Prostate gland (tissue), 2 donors: Measurements from ENCODE around the gene FAM20A. TPM values are rescaled to one million over a fixed set of nuclear protein-coding genes. Genes with fewer than 3 reads are reported as not detected.

Experiments used
- DNase-seq: peaks from one replicate; pipeline ENCODE4 v3.0.0-alpha.2; 2019; ENCODE audit warnings: low spot score
- H3K27ac ChIP-seq, 2 donors: fragments of 200-600 bp; sonication (generic); 2 replicates each; pipeline ENCODE4 v1.5.1; 2017 to 2019
- H3K27me3 ChIP-seq: fragments of 200-600 bp; sonication (generic); replicated peaks from 2 replicates; pipeline ENCODE4 v1.5.1; 2019; ENCODE audit not compliant: insufficient read depth
- H3K36me3 ChIP-seq, 2 donors: fragments of 200-600 bp; sonication (generic); 1 replicate in 1 of 2; 2 replicates in 1 of 2; pipeline versions ENCODE4 v1.5.1 to v1.8.1; 2017 to 2019
- H3K4me1 ChIP-seq: fragments of 200-600 bp; sonication (generic); replicated peaks from 2 replicates; pipeline ENCODE4 v1.5.1; 2019
- H3K4me3 ChIP-seq, 2 donors: fragments of 200-600 bp; sonication (generic); 2 replicates each; pipeline ENCODE4 v1.5.1; 2017 to 2019
- H3K9me3 ChIP-seq: fragments of 200-600 bp; sonication (generic); 2 replicates; pipeline ENCODE4 v1.5.1; 2017
- POLR2A ChIP-seq: fragments of 450-650 bp; IDR thresholded peaks from one replicate; pipeline ENCODE4 v1.6.1; 2016; ENCODE audit warnings: antibody characterized with exemption, mild to moderate bottlenecking
- POLR2AphosphoS5 ChIP-seq: sonication (generic); formaldehyde crosslinking; IDR thresholded peaks from one replicate; pipeline ENCODE4 v1.6.1; 2017; ENCODE audit warnings: antibody characterized with exemption
- WGBS: methylation state at CpG from one replicate; pipeline ENCODE4 v1.1.5; 2018; 5-methylcytosine and 5-hydroxymethylcytosine counted together
- intact Hi-C: fragments of 100-400 bp; cut with DNase I; formaldehyde crosslinking; loops from one replicate; pipeline ENCODE4 v1.14.2; 2022
- total RNA-seq, 2 donors: library from RNA; depleted of rRNA; stranded (reverse); fragments of >200 nt; gene quantifications; one replicate each; pipeline ENCODE4 v1.1.0, GENCODE V29; 2016
- TF ChIP-seq, protein P1 (sequence below), 4 experiments: fragments of 200-600 bp in 2 of 4; fragments of 450-650 bp in 2 of 4; sonication (generic) in 2 of 4; IDR thresholded peaks; 1 replicate in 3 of 4; 2 replicates in 1 of 4; pipeline ENCODE4 v1.5.1; 2016 to 2019; ENCODE audit warnings: antibody characterized with exemption in 4 of 4, mild to moderate bottlenecking in 2 of 4, moderate library complexity in 2 of 4

FAM20A gene
- total RNA-seq, 2 donors from 2014 or later = 0.14 to 47.7 TPM

DNA sequence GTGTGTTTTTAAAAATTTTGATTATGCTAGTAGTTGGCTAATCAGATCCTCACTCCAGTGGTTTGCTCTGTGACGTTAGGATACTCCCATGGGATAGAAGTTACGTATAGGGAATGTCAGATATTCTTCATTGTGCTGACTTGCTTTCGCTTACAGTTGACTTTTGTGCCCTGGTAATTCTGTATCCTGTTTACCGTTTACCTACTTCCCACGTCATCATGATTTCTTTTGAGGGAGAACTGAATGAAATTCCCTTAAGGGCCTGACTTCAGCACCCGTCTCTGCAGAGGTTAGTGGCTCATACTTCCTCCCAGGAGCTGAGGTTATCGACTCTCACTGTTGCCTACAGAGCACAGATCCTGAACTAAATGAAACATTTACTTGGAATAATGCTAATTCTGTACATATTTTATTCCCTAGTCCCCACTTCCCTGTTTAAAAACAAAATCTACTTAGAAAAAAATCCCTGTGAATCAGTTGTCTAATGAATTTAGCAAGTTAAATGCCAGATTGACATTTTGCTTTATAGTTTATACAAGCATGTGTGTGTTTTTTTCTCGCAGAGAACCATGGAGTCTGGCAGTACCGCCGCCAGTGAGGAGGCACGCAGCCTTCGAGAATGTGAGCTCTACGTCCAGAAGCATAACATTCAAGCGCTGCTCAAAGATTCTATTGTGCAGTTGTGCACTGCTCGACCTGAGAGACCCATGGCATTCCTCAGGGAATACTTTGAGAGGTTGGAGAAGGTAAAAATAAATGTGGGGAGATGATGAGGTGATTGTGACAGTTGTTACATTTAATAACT, 86.1 kb downstream of the FAM20A start:
- no peak for DNase-seq
- WGBS = 34% methylated on average over 15 of the region's 15 CpGs
- Histone ChIP-seq H3K4me3 (no peak overlapping the region), H3K4me1 (no peaks in the 10 kb centered on the region), H3K36me3 (no peaks in the 10 kb centered on the region), H3K27me3 (no peaks in the 10 kb centered on the region), H3K27ac (no peak overlapping the region), H3K9me3 (no peaks in the 10 kb centered on the region)
- TF ChIP-seq, protein P1, sequence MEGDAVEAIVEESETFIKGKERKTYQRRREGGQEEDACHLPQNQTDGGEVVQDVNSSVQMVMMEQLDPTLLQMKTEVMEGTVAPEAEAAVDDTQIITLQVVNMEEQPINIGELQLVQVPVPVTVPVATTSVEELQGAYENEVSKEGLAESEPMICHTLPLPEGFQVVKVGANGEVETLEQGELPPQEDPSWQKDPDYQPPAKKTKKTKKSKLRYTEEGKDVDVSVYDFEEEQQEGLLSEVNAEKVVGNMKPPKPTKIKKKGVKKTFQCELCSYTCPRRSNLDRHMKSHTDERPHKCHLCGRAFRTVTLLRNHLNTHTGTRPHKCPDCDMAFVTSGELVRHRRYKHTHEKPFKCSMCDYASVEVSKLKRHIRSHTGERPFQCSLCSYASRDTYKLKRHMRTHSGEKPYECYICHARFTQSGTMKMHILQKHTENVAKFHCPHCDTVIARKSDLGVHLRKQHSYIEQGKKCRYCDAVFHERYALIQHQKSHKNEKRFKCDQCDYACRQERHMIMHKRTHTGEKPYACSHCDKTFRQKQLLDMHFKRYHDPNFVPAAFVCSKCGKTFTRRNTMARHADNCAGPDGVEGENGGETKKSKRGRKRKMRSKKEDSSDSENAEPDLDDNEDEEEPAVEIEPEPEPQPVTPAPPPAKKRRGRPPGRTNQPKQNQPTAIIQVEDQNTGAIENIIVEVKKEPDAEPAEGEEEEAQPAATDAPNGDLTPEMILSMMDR (IDR thresholded peaks at IDR 0.05) = no peak
- TF ChIP-seq POLR2AphosphoS5 = no peak
- TF ChIP-seq POLR2A = no peak
- intact Hi-C loops = loop anchor here (5.0 kb wide), 1 partner anchor 58 kb away; the partner anchor contains the start of gene WIPI1

GRCh38 chr17:68513932-68514331, 87.2 kb downstream of the FAM20A start:
- Histone ChIP-seq H3K9me3 (no peaks in the 10 kb centered on the region), H3K4me3 (peak overlapping the region; percentile 85 to 94), H3K27ac (peak overlapping the region; percentile 98), H3K4me1 (no peaks in the 10 kb centered on the region), H3K36me3 (no peaks in the 10 kb centered on the region), H3K27me3 (no peaks in the 10 kb centered on the region)
- 12% methylated on average over 3 of the region's 3 CpGs for WGBS
- intact Hi-C loops = loop anchor here (5.0 kb wide), 1 partner anchor 57 kb away; the partner anchor contains the start of gene WIPI1
- no peak for DNase-seq
- TF ChIP-seq POLR2A = no peak
- TF ChIP-seq, protein P1 (IDR thresholded peaks at IDR 0.05) = no peak
- TF ChIP-seq POLR2AphosphoS5 = no peak

DNA sequence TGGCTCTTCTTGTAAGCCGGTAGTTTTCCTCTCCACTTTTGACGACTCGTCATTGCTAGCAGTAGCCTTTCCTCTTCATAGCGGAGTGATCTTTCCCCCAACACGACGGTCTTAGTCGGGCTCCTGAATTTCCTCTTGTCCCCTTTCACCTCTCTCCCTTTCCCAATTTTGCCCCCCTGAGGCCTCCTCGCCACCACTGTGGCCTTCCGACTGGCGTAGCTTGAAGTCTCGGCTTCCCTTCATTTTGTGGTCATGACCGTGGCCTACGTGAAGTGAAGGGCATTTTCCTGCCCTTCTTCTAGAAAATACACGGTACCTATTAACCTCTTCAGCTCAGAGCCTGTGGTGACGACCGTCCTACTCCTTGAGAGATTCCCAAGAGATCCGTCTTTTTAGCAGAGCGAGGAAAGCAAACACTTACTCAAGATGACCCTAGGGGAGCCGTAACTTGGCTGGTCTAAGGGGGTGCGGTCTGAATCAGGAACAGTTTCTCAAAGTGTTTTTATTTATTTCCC, 88.2 kb downstream of the FAM20A start:
- no peak for DNase-seq
- intact Hi-C loops = loop anchor here (5.0 kb wide), 1 partner anchor 56 kb away; the partner anchor contains the start of gene WIPI1
- Histone ChIP-seq H3K9me3 (no peaks in the 10 kb centered on the region), H3K27me3 (no peaks in the 10 kb centered on the region), H3K4me1 (no peaks in the 10 kb centered on the region), H3K27ac (peak overlapping the region; percentile 98), H3K36me3 (no peaks in the 10 kb centered on the region), H3K4me3 (peak overlapping the region; percentile 85 to 94)
- TF ChIP-seq, protein P1 (IDR thresholded peaks at IDR 0.05) = no peak
- no peak for TF ChIP-seq POLR2AphosphoS5
- TF ChIP-seq POLR2A = no peak
- 0% methylated on average over 20 of the region's 20 CpGs for WGBS

DNA sequence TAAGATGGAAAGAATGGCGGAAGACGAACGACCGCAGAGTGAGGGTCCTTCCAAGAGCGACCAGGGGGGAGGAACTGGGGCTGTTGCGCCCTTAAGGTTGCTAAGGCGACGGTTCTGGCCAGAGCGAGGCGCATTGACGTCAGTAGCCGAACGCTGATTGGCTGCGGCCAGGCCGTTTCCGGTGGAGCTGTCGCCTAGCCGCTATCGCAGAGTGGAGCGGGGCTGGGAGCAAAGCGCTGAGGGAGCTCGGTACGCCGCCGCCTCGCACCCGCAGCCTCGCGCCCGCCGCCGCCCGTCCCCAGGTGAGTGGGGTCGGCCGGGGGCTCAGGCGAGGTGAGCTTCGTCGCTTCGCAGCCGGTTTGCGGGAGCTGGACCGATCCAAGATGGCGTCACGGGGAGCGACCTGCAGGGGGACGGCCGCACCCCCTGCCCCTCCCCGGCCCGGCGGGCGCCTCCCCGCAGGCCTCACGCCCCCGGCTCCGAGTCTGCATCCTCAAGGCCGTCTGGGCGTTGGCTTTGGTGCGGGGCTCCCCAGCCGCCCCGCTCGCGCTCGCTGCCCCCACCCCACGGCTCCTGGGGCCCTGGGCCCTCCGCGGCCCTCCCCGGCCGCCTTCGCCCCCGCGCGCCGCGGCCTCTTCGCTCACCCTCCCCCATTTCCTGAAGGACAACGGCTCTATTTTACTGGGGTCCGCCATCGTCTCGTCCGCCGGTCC, 88.8 kb downstream of the FAM20A start, which contains the start of gene PRKAR1A:
PRKAR1A (plus strand) TSS at position 184 of the 713 bp plus-strand sequence. CDS start 2,970 bp downstream, outside the sequence.
- peak; percentile 96 for DNase-seq
- no peaks in the 10 kb centered on the region for H3K9me3 ChIP-seq
- TF ChIP-seq, protein P1 (IDR thresholded peaks at IDR 0.05) = peak in 1 of 4 experiments; percentile 42
- TF ChIP-seq POLR2AphosphoS5 (peak; percentile 92), POLR2A (peak; percentile 90)
- no peaks in the 10 kb centered on the region for H3K27me3 ChIP-seq
- WGBS = under 1% methylated on average over 52 of the region's 81 CpGs
- intact Hi-C loops = loop anchor here (5.0 kb wide), 1 partner anchor 55 kb away; the partner anchor contains the start of gene WIPI1
- no peaks in the 10 kb centered on the region for H3K4me1 ChIP-seq
- H3K4me3 ChIP-seq = peak within 1 kb of the TSS; percentile 85 to 94
- H3K27ac ChIP-seq = peak within 1 kb of the TSS; percentile 98
- H3K36me3 ChIP-seq = no peaks in the 10 kb centered on the region
